IMR-90 (cell line): ENCODE data around the gene IL16. TPM values are rescaled to one million over a fixed set of nuclear protein-coding genes. Genes with fewer than 3 reads are reported as not detected.
A peak's percentile ranks its signal among the peaks of the same experiment; 100 is the strongest.

Source experiments
- ATAC-seq: fragments of 200-7000 bp; cut with Tn5 transposase; 2 replicates; pipeline ENCODE4 v1.9.1; 2020; ENCODE audit warnings: low read depth, mild to moderate bottlenecking, moderate library complexity
- Bru-seq: library from RNA; stranded (reverse); fragments of 400-500 nt; gene quantifications from one replicate; lab custom pipeline; 2021; lab: Mats Ljungman, UMichigan
- BruChase-seq, 2 experiments: library from RNA; stranded (reverse); fragments of 400-500 nt; gene quantifications; one replicate each; lab custom pipeline; 2021; lab: Mats Ljungman, UMichigan
- BruUV-seq: library from RNA; stranded (reverse); fragments of 400-500 nt; replicated peaks from 2 replicates; lab custom pipeline; 2021; lab: Mats Ljungman, UMichigan
- CTCF ChIA-PET: fragments of 300-600 bp; formaldehyde crosslinking; extraction: SDS; loops from one replicate; lab custom pipeline; 2021; ENCODE audit warnings: antibody characterized with exemption; lab: Yijun Ruan, JAX
- POLR2A ChIA-PET: fragments of 300-600 bp; sonication (Branson Sonifier 250); formaldehyde crosslinking; loops from one replicate; lab custom pipeline; 2022; ENCODE audit warnings: antibody characterized with exemption; ENCODE audit not compliant: unreplicated experiment; lab: Charles Lee
- DNase-seq: peaks from one replicate; pipeline ENCODE4 v3.0.0; 2013
- H2AFZ ChIP-seq: replicated peaks from 2 replicates; pipeline ENCODE3; 2013; ENCODE audit warnings: low read length, mild to moderate bottlenecking; ENCODE audit not compliant: poor library complexity
- H2AK5ac ChIP-seq: 2 replicates; pipeline ENCODE4 v1.6.1; 2013; ENCODE audit warnings: low read depth, low read length, inconsistent platforms
- H2AK9ac ChIP-seq: replicated peaks from 2 replicates; pipeline ENCODE3; 2013; ENCODE audit warnings: mild to moderate bottlenecking, low read depth, low read length, moderate library complexity; ENCODE audit not compliant: poor library complexity
- H2BK120ac ChIP-seq: 2 replicates; pipeline ENCODE4 v1.6.1; 2013; ENCODE audit warnings: low read depth, low read length, inconsistent platforms
- H2BK15ac ChIP-seq: 3 replicates; pipeline ENCODE4 v1.6.1; 2013; ENCODE audit warnings: low read depth, low read length, inconsistent platforms
- H2BK20ac ChIP-seq: 2 replicates; pipeline ENCODE4 v1.6.1; 2013; ENCODE audit warnings: low read depth, mild to moderate bottlenecking, inconsistent platforms, low read length, moderate library complexity
- H2BK5ac ChIP-seq: 2 replicates; pipeline ENCODE4 v1.6.1; 2013; ENCODE audit warnings: mild to moderate bottlenecking, low read depth, low read length, inconsistent platforms; ENCODE audit not compliant: poor library complexity, severe bottlenecking
- H3K14ac ChIP-seq: replicated peaks from 2 replicates; pipeline ENCODE4 v1.6.1; 2013; ENCODE audit warnings: low read depth, low read length, inconsistent platforms
- H3K18ac ChIP-seq: 2 replicates; pipeline ENCODE4 v1.6.1; 2013; ENCODE audit warnings: low read depth, low read length, control low read depth
- H3K23ac ChIP-seq: 2 replicates; pipeline ENCODE4 v1.6.1; 2013; ENCODE audit warnings: low read depth, low read length, inconsistent platforms
- H3K27ac ChIP-seq: 2 replicates; pipeline ENCODE4 v1.5.1; 2013; ENCODE audit warnings: mild to moderate bottlenecking, control low read depth, low read length; ENCODE audit not compliant: insufficient read depth
- H3K27me3 ChIP-seq: 2 replicates; pipeline ENCODE4 v1.6.1; 2013; ENCODE audit warnings: low read length; ENCODE audit not compliant: control insufficient read depth, insufficient read depth
- H3K36me3 ChIP-seq: 2 replicates; pipeline ENCODE4 v1.6.1; 2013; ENCODE audit warnings: low read length, mixed read lengths; ENCODE audit not compliant: control insufficient read depth, insufficient read depth
- H3K4ac ChIP-seq: 2 replicates; pipeline ENCODE4 v1.6.1; 2013; ENCODE audit warnings: low read depth, low read length, inconsistent platforms
- H3K4me1 ChIP-seq: 2 replicates; pipeline ENCODE4 v1.6.1; 2013; ENCODE audit warnings: low read length, mixed read lengths; ENCODE audit not compliant: control insufficient read depth, insufficient read depth
- H3K4me2 ChIP-seq: 2 replicates; pipeline ENCODE4 v1.6.1; 2013; ENCODE audit warnings: low read depth, mild to moderate bottlenecking, control low read depth, low read length, moderate library complexity
- H3K4me3 ChIP-seq: 2 replicates; pipeline ENCODE4 v1.5.1; 2013; ENCODE audit warnings: low read depth, mild to moderate bottlenecking, control low read depth, low read length, moderate library complexity; ENCODE audit not compliant: insufficient read depth
- H3K56ac ChIP-seq: 2 replicates; pipeline ENCODE4 v1.6.1; 2013; ENCODE audit warnings: low read length, inconsistent platforms; ENCODE audit not compliant: insufficient read depth; ENCODE audit errors: extremely low read depth
- H3K79me1 ChIP-seq, 2 experiments: 2 replicates each; pipeline ENCODE4 v1.6.1; 2013; ENCODE audit warnings: low read length in 2 of 2, inconsistent platforms in 1 of 2, low read depth in 1 of 2
- H3K9ac ChIP-seq: 2 replicates; pipeline ENCODE4 v1.6.1; 2013; ENCODE audit warnings: low read depth, low read length, control low read depth
- H3K9me1 ChIP-seq: 2 replicates; pipeline ENCODE4 v1.6.1; 2013; ENCODE audit warnings: low read length, inconsistent platforms; ENCODE audit not compliant: insufficient read depth
- H3K9me3 ChIP-seq: 2 replicates; pipeline ENCODE4 v1.6.1; 2013; ENCODE audit warnings: low read length; ENCODE audit not compliant: control insufficient read depth, insufficient read depth
- H4K20me1 ChIP-seq: 2 replicates; pipeline ENCODE4 v1.6.1; 2013; ENCODE audit warnings: low read length, inconsistent platforms; ENCODE audit not compliant: insufficient read depth
- H4K5ac ChIP-seq: 2 replicates; pipeline ENCODE4 v1.6.1; 2013; ENCODE audit warnings: mild to moderate bottlenecking, low read depth, low read length, control low read depth
- H4K8ac ChIP-seq, 2 experiments: 2 replicates each; pipeline ENCODE4 v1.6.1; 2013; ENCODE audit warnings: low read depth in 2 of 2, low read length in 2 of 2, control low read depth in 1 of 2, inconsistent platforms in 1 of 2
- H4K91ac ChIP-seq: 2 replicates; pipeline ENCODE4 v1.6.1; 2013; ENCODE audit warnings: low read depth, low read length, inconsistent platforms; ENCODE audit not compliant: insufficient read depth
- BHLHE40 ChIP-seq: fragments of 150-350 bp; IDR thresholded peaks from 2 replicates; pipeline ENCODE4 v1.6.1; 2016; ENCODE audit warnings: mild to moderate bottlenecking, low read depth, low read length
- CEBPB ChIP-seq: IDR thresholded peaks from 2 replicates; pipeline ENCODE4 v1.6.1; 2012; ENCODE audit warnings: low read depth, low read length, improper control_type of control experiment
- CHD1 ChIP-seq: IDR thresholded peaks from 2 replicates; pipeline ENCODE4 v1.6.1; 2012; ENCODE audit warnings: low read depth, low read length, improper control_type of control experiment
- CTCF ChIP-seq: conservative IDR thresholded peaks from 2 replicates; pipeline ENCODE4 v1.5.1; 2012; ENCODE audit warnings: mild to moderate bottlenecking, low read depth, low read length, improper control_type of control experiment
- FOS ChIP-seq: fragments of 150-350 bp; IDR thresholded peaks from 2 replicates; pipeline ENCODE4 v1.6.1; 2016; ENCODE audit warnings: low read depth, low read length
- MAFK ChIP-seq: IDR thresholded peaks from 2 replicates; pipeline ENCODE4 v1.6.1; 2012; ENCODE audit warnings: low read depth, low read length, improper control_type of control experiment
- MAZ ChIP-seq: IDR thresholded peaks from 2 replicates; pipeline ENCODE4 v1.6.1; 2012; ENCODE audit warnings: low read depth, mild to moderate bottlenecking, low read length, improper control_type of control experiment, moderate library complexity, borderline replicate concordance
- NFE2L2 ChIP-seq: fragments of 150-350 bp; IDR thresholded peaks from 2 replicates; pipeline ENCODE4 v1.6.1; 2016; ENCODE audit warnings: low read depth, mild to moderate bottlenecking, low read length
- POLR2A ChIP-seq: IDR thresholded peaks from 2 replicates; pipeline ENCODE4 v1.6.1; 2012; ENCODE audit warnings: mild to moderate bottlenecking, low read depth, low read length
- RAD21 ChIP-seq: IDR thresholded peaks from 2 replicates; pipeline ENCODE4 v1.6.1; 2012; ENCODE audit warnings: low read length, improper control_type of control experiment
- RCOR1 ChIP-seq: IDR thresholded peaks from 2 replicates; pipeline ENCODE4 v1.6.1; 2012; ENCODE audit warnings: mild to moderate bottlenecking, low read length, improper control_type of control experiment; ENCODE audit not compliant: insufficient replicate concordance
- RFX5 ChIP-seq: IDR thresholded peaks from 2 replicates; pipeline ENCODE4 v1.8.0; 2012; ENCODE audit warnings: low read depth, mild to moderate bottlenecking, low read length, moderate library complexity
- WGBS, 2 experiments: methylation state at CpG; one replicate each; pipeline versions ENCODE4 v1.1.5 to v1.1.7; 2013; ENCODE audit warnings: missing lambda C conversion rate in 2 of 2; ENCODE audit not compliant: insufficient read length in 1 of 2; ENCODE audit errors: extremely low coverage in 2 of 2; 5-methylcytosine and 5-hydroxymethylcytosine counted together
- dilution Hi-C: fragments of 300-500 bp; cut with HindIII; formaldehyde crosslinking; loops from one replicate; pipeline ENCODE4 v1.14.3; 2018; ENCODE audit warnings: low sequenced_read_pairs; ENCODE audit not compliant: unreplicated experiment
- in situ Hi-C: fragments of 300-500 bp; cut with MboI; formaldehyde crosslinking; loops from 3 replicates; pipeline ENCODE4 v1.14.3; 2019; ENCODE audit warnings: low sequenced_read_pairs, inconsistent platforms, mixed read lengths
- intact Hi-C: fragments of 100-400 bp; cut with micrococcal nuclease; formaldehyde crosslinking; loops from 2 replicates; pipeline ENCODE4 v1.10.0; 2022
- long read RNA-seq: library from polyadenylated mRNA; unstranded; transcript quantifications from one replicate; pipeline ENCODE4 v2.0.0, GENCODE V29; 2021; ENCODE audit not compliant: unreplicated experiment
- polyA plus RNA-seq, 3 experiments: library from polyadenylated mRNA; depleted of rRNA; stranded (reverse); fragments of >200 nt; gene quantifications; 2 replicates each; pipeline ENCODE4 v1.2.3, GENCODE V29; 2012; ENCODE audit warnings: low replicate concordance in 1 of 3
- total RNA-seq: library from RNA; depleted of rRNA; stranded (reverse); fragments of >200 nt; gene quantifications from 2 replicates; pipeline ENCODE4 v1.2.3, GENCODE V29; 2012; rRNA removed
- TF ChIP-seq, protein P1 (sequence below): fragments of 150-350 bp; IDR thresholded peaks from 2 replicates; pipeline ENCODE4 v1.6.1; 2016; ENCODE audit warnings: low read depth, mild to moderate bottlenecking, low read length, moderate library complexity, borderline replicate concordance

Gene IL16
- total RNA-seq (under 0.01 and 0.18 TPM in 2 replicates), polyA plus RNA-seq (2012; rRNA removed) (0.24 and 0.27 TPM in 2 replicates), Bru-seq, nascent RNA (percentile 74 among the genes with signal in this experiment), BruChase-seq, experiment 1, labeled RNA remaining after a 6-hour chase (percentile 67 among the genes with signal in this experiment), BruChase-seq, experiment 2, labeled RNA remaining after a 2-hour chase (percentile 67 among the genes with signal in this experiment)
- polyA plus RNA-seq (2012; cell fraction: cytosol; rRNA removed): 0.04 and 0.22 TPM in 2 replicates
- polyA plus RNA-seq (2012; cell fraction: nucleus; rRNA removed; ENCODE audit: low replicate concordance): 1.0 and 1.5 TPM in 2 replicates
- long read RNA-seq, partial matches to known transcripts: 7 of 18 reads
- long read RNA-seq, other reads (novel, unspliced or antisense): 11 of 18 reads

GRCh38 chr15:81196576-81197254 is at the start of gene IL16:
TSS of gene IL16 (plus strand) at chr15:81196879. CDS start at chr15:81225400, 28,521 bp downstream.
- Histone ChIP-seq H3K4me2 (no peak within 1 kb of the TSS), H3K27ac (no peak within 1 kb of the TSS), H4K8ac (peak within 1 kb of the TSS in 1 of 2 experiments; percentile 56; a peak in 1 of 4 replicates), H3K9ac (no peak within 1 kb of the TSS), H2BK5ac (no peak within 1 kb of the TSS), H4K91ac (peak within 1 kb of the TSS; percentile 30), H4K5ac (0 out of 2 replicates have a peak within 1 kb of the TSS, but pooled peaks have one; percentile 6), H2AK9ac (no peak within 1 kb of the TSS), H2BK20ac (peak within 1 kb of the TSS; percentile 46; the same call in 1 of the 2 replicates), H3K4me3 (no peak within 1 kb of the TSS), H3K14ac (no peak within 1 kb of the TSS), H3K27me3 (no peaks in the 10 kb centered on the region), H3K9me1 (peaks cover 4% of the 10 kb centered on the region), H3K23ac (no peak within 1 kb of the TSS), H4K20me1 (no peaks in the 10 kb centered on the region), H2AFZ (peak within 1 kb of the TSS; percentile 15), H3K18ac (no peak within 1 kb of the TSS; the same call in 1 of the 2 replicates), H3K56ac (no peak within 1 kb of the TSS), H2BK120ac (peak within 1 kb of the TSS; percentile 39; the same call in 1 of the 2 replicates), H3K79me1 (no peaks in the 10 kb centered on the region), H3K4ac (peak within 1 kb of the TSS; percentile 56), H3K36me3 (peaks cover 7% of the 10 kb centered on the region; the same call in 1 of the 2 replicates), H3K4me1 (peaks cover 7% of the 10 kb centered on the region), H2AK5ac (peak within 1 kb of the TSS; percentile 48; the same call in 1 of the 2 replicates), H2BK15ac (peak within 1 kb of the TSS; percentile 74; the same call in 2 of the 3 replicates), H3K9me3 (no peaks in the 10 kb centered on the region)
- 78% methylated on average over 4 of the region's 16 CpGs; no CpG with 5 or more reads in 1 of the 2 experiments for WGBS, 2 experiments
- BruUV-seq: no TSS peak
- POLR2A ChIA-PET: no interaction called here
- dilution Hi-C loops: no loop called here
- in situ Hi-C loops: no loop called here
- intact Hi-C loops: loop anchor here (5.0 kb wide), 1 partner anchor 41 kb away; no protein-coding TSS in a partner anchor
- DNase-seq (no peak), ATAC-seq (no peak)
- CTCF ChIA-PET: interaction anchor here (0.5 kb wide), 1 partner anchor 303 kb away, joined by 3 read pairs; no protein-coding TSS in a partner anchor
- TF ChIP-seq FOS (no peak), MAFK (no peak), NFE2L2 (no peak), BHLHE40 (no peak), RAD21 (no peak), RCOR1 (no peak), POLR2A (no peak), CTCF (no peak), CEBPB (no peak), MAZ (no peak), CHD1 (no peak), RFX5 (no peak)
- TF ChIP-seq, protein P1, sequence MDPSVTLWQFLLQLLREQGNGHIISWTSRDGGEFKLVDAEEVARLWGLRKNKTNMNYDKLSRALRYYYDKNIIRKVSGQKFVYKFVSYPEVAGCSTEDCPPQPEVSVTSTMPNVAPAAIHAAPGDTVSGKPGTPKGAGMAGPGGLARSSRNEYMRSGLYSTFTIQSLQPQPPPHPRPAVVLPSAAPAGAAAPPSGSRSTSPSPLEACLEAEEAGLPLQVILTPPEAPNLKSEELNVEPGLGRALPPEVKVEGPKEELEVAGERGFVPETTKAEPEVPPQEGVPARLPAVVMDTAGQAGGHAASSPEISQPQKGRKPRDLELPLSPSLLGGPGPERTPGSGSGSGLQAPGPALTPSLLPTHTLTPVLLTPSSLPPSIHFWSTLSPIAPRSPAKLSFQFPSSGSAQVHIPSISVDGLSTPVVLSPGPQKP: no peak
